Measurements from ENCODE around the gene RPF1.

DNA sequence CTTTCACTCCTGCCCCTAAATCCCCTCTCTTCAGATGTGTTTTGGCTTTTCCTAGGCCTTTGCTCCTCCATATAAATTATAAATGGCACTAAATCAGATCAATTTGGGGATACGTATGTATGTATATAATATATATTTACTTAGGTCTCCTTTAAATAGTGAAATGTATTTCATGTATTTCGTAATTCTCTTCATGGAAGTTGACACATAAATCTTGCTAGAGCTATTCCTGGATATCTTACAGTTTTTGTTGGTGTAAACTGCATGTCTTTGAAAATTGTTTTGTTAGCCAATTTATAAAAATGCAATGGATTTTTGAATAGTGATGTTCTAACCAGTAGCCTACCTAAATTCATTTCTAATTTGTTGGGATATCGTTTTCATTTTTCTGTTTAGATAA lies 9.0 kb downstream of the RPF1 start:
- no peak for TF ChIP-seq POLR2A (IDR thresholded peaks at IDR 0.05)
- TF ChIP-seq CTCF (IDR thresholded peaks at IDR 0.05): no peak
- no peak for TF ChIP-seq EP300 (IDR thresholded peaks at IDR 0.05)
- no peak for TF ChIP-seq POLR2AphosphoS5 (IDR thresholded peaks at IDR 0.05)
